Fibroblast of pulmonary artery (primary cell): Measurements from ENCODE around the gene MGST3.
"Not testable (repeated sequence)": the region's sequence is repeated elsewhere in the genome, so short reads cannot be mapped to it uniquely, and the experiment has no call there.

ENCODE experiments used
- DNase-seq: peaks from one replicate; pipeline ENCODE4 v3.0.0-alpha.2; 2010; ENCODE audit warnings: low read depth
- H3K4me3 ChIP-seq: replicated peaks from 2 replicates; pipeline ENCODE4 v1.5.1; 2011; ENCODE audit warnings: low read depth, mild to moderate bottlenecking, control low read depth, low read length, moderate library complexity
- CTCF ChIP-seq: IDR thresholded peaks from 2 replicates; pipeline ENCODE4 v1.5.1; 2011; ENCODE audit warnings: mild to moderate bottlenecking, control low read depth, low read length, inconsistent platforms; ENCODE audit errors: missing control alignments

MGST3 gene

GRCh38 chr1:165644064-165644735 lies 13.2 kb downstream of the MGST3 start:
- TF ChIP-seq CTCF = no peak
- no peak for DNase-seq
- no peak overlapping the region for H3K4me3 ChIP-seq

GRCh38 chr1:165645654-165646366 lies 14.8 kb downstream of the MGST3 start:
- H3K4me3 ChIP-seq = no peak overlapping the region
- DNase-seq = no peak
- TF ChIP-seq CTCF = no peak

- TF ChIP-seq CTCF = no peak
- no peak for DNase-seq
- H3K4me3 ChIP-seq = no peak overlapping the region
Measured at GRCh38 chr1:165647517-165647916, 16.5 kb downstream of the MGST3 start.

GRCh38 chr1:165647970-165648369 lies 16.9 kb downstream of the MGST3 start:
- H3K4me3 ChIP-seq = no peak overlapping the region
- DNase-seq = no peak
- TF ChIP-seq CTCF = no peak

GRCh38 chr1:165648919-165649572 lies 18.0 kb downstream of the MGST3 start:
- H3K4me3 ChIP-seq = no peak overlapping the region
- DNase-seq = no peak
- TF ChIP-seq CTCF = no peak

- H3K4me3 ChIP-seq = no peak overlapping the region
- no peak for TF ChIP-seq CTCF
- no peak for DNase-seq
Measured at GRCh38 chr1:165650981-165651625, 20.1 kb downstream of the MGST3 start.

- not testable (repeated sequence) for DNase-seq
Measured at GRCh38 chr1:165658766-165659580, 27.9 kb downstream of the MGST3 start.

More at GRCh38 chr1:165658766-165659580, 27.9 kb downstream of the MGST3 start:
- H3K4me3 ChIP-seq = not testable (repeated sequence)
